Measurements from ENCODE around the gene ZFAND3. TPM values are rescaled to one million over a fixed set of nuclear protein-coding genes. Genes with fewer than 3 reads are reported as not detected.
"Not testable (repeated sequence)": the region's sequence is repeated elsewhere in the genome, so short reads cannot be mapped to it uniquely, and the experiment has no call there.

The ZFAND3 gene
- total RNA-seq, 1 donor from 2014 or later = 32.2 TPM

- not testable (repeated sequence) for DNase-seq
Measured at GRCh38 chr6:38049861-38050397, 230.4 kb downstream of the ZFAND3 start.

GRCh38 chr6:38051819-38052434, 232.4 kb downstream of the ZFAND3 start:
- DNase-seq = no peak

- DNase-seq = no peak
Measured at GRCh38 chr6:38054527-38055202, 235.1 kb downstream of the ZFAND3 start.

DNA sequence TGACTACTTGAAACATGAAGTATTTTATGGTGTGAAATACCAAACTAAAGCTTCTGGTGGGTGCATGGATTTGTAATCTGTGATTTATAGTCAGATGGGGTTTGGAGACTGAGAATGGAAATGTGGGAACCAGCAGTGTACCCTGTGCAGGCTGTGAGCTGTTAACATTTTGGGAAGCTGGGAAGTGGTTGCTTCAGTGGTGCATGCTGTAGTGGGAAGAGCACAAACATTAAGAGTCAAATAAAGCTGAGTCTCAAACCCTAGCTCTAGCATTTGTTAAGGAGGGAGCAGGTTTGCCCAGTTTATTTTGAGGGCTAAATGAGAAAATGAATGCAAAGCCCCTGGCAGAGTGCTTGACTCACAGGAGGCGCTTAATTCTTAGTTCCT, 235.7 kb downstream of the ZFAND3 start:
- no peak for DNase-seq

DNA sequence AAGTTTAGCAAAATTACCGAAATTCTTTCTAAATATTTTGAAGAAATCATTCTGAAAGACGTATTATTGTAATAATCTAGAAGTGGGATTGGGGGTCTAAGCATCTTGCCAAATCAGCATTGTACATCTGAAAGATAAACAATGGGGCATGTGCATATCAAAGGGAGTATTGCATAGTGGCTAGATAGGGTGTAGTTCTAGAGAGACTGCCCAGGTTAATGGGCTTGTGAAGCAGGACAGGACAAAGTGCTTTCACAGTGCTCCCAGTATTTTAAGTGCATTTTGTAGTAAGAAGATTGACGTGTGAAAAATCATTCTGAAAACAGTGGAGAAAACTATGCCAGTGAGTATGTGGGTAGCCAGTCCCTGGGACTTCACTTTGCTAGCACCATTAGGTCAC, 236.8 kb downstream of the ZFAND3 start:
- no peak for DNase-seq

DNA sequence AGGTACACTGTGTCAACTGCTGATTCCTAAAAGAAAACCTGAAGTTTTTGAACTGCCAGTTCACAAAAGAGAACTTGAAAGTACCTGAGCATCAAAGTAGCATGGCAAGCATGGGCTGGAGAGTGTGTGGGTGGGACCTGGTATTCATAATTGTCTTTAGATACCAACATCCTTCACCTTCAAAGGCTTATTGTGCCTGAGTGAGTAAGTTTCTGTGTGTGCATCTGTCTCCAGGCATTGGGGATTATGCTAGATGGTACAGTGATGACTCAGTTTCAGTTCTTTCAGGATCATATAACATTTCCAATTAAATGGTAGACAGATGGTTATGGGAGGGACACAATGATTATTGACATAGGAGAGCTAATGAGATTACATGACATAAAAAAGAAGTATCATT, 238.5 kb downstream of the ZFAND3 start:
- no peak for DNase-seq

DNA sequence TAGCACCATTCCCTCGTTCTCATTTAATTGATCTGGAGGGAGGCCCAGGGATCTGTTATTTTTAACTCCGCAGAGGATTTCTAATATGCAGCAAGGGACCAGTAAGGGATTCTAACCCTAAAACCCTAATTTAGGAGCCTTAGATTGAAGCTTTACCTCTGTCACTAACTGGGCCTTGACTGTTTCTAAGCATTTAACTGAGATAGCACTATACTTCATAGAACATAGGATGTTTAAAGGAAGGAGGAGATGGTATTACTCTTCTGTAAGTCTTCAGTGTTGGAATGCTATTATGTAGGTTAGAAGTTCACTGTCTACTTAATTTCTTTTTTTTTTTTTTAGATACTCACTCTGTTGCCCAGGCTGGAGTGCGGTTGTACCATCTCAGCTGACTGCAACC, 242.5 kb downstream of the ZFAND3 start:
- no peak for DNase-seq

DNA sequence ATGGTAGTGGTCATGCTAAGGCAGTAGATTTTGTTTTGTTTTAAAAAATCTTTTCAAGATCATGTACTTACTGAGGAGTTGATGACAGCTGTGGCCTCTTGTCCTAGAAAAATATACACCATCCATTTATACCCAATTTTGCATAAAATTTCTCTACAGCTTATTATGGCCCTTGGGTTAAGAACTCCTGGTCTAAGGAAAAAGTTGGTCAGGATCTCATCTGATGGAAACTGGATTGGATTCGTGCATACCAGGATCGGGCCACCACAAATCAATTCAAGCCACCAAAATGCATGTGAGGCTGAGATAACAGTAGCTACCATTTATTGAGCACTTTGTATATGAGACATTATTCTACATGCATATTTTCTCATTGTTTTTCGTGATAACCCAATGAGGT, 244.4 kb downstream of the ZFAND3 start:
- no peak for DNase-seq

GRCh38 chr6:38064431-38064830, 244.9 kb downstream of the ZFAND3 start:
- DNase-seq = no peak

DNA sequence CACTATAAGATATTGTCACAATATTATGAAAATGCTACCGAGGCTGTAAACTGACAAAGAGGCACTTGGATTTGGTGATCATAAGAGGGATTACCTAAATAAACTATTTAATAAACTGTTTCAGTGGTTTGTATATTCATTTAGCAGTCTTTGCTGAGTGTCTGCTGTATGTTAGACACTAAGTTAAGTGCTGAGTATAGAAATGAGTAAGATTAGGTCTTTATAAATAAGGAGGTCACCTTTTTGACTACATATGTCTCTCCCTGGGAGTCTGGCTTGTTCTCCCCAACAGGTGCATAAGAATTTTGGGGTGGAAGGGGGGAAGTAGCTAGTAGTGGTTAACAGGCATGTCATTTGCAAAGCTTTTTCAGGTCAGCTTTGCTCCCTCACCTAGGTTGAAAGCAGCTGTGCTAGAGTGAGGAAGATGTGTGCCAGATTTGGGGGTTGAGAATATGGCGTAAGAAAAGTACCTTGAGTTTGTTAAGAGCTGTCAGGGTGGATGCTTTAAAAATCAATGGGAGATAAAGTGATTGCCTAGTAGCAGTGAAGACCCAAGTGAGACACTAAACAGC, 246.3 kb downstream of the ZFAND3 start:
- DNase-seq = no peak

- DNase-seq = no peak
Measured at GRCh38 chr6:38067263-38067980, 247.9 kb downstream of the ZFAND3 start.

- no peak for DNase-seq
Measured at GRCh38 chr6:38068854-38069590, 249.5 kb downstream of the ZFAND3 start.

- no peak for DNase-seq
Measured at GRCh38 chr6:38077488-38078030, 258.0 kb downstream of the ZFAND3 start.

GRCh38 chr6:38078671-38079070, 259.1 kb downstream of the ZFAND3 start:
- DNase-seq = no peak

DNA sequence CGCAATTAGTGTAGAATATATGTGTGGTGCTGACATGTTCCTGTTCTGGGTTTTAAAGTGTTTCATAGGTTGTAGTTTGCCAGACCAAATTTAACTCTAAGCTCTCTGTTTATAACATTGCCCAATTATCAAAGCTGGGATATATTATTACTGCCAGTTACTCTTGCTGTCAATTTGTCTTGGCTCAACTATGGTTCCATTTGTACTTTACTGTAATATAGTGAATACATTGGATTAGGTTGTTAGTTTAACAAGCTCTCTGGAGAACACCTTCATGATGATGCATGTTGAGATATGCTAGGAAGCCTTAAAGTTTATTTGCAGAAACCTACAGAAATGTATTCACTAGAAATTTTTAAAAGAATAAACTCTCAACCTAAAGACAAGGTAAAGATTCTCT, 259.6 kb downstream of the ZFAND3 start:
- no peak for DNase-seq

GRCh38 chr6:38079537-38079936, 260.0 kb downstream of the ZFAND3 start:
- DNase-seq = no peak

DNA sequence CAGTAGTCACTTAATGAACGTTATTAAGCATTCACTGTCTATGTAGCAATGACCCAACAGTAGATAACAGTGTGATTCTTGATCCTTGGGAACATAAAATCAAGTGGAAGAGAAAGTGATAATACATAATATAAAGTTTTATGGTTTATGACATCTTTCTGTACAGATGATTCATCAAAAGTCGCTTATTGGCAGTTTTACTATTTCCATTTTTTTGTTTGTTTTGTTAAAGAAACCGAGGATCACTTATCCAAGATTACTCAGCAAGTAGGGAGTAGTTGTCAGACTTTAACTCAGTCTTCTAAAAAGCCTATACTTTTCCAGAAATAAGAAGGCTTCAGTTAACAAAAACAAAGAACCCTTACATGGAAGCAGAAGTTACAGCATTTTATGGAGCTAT, 260.8 kb downstream of the ZFAND3 start:
- DNase-seq = no peak

GRCh38 chr6:38080889-38081288, 261.4 kb downstream of the ZFAND3 start:
- DNase-seq = no peak

DNA sequence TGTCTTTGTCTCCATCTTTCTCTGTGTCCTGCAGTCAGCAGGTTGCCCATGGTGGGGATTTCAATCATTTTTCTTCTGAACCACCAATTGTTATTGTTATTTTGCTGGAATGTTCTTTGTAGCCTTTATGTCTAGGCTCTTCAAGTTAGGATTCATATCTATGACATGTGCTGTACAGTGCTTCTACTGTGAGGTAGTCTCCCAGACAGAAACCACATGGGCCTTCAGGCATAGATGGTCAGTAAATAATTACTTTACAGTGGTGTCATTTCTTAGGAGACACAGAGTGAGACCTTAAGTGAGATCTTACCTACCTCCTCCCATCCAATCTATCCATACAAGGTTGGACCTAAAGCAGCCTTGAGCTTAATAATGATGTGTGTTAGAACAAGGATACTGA, 265.5 kb downstream of the ZFAND3 start:
- no peak for DNase-seq

DNA sequence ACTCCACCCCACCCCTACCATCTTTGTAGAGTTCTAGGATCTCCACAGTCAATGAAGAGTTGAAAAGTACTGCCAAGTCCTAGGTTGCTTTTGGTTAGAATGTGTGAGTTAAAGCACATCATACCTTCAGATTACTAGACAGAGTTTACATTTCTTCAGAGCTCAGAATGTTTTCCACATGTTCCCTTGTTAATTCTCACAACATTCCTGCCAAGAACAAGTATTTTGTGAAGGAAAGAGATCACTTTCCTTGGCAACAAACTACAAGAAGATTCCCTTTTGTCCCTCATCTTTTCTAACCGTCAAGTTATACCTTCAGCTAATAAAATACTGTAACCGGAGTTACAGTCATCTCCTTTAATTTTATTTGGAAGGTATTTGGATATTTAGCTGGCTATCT, 266.8 kb downstream of the ZFAND3 start:
- DNase-seq = no peak

DNA sequence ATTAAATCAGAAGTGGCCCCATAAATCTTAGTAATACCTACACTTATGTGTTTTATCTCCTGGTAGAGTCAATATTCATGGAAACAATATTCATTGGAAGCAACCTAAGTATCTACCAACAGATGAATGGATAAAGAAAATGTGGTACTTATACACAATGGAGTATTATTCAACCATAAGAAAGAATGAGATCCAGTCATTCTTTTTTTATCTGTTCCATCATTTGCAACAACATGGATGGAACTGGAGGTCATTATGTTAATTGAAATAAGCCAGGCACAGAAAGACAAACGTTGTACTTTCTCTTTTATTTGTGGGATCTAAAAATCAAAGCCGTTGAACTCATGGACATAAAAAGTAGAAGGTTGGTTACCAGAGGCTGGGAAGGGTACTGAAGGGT, 268.5 kb downstream of the ZFAND3 start:
- DNase-seq = no peak

- no peak for DNase-seq
Measured at GRCh38 chr6:38088829-38089228, 269.3 kb downstream of the ZFAND3 start.
